ENCODE data around the gene AMPD1.

AMPD1 gene

DNA sequence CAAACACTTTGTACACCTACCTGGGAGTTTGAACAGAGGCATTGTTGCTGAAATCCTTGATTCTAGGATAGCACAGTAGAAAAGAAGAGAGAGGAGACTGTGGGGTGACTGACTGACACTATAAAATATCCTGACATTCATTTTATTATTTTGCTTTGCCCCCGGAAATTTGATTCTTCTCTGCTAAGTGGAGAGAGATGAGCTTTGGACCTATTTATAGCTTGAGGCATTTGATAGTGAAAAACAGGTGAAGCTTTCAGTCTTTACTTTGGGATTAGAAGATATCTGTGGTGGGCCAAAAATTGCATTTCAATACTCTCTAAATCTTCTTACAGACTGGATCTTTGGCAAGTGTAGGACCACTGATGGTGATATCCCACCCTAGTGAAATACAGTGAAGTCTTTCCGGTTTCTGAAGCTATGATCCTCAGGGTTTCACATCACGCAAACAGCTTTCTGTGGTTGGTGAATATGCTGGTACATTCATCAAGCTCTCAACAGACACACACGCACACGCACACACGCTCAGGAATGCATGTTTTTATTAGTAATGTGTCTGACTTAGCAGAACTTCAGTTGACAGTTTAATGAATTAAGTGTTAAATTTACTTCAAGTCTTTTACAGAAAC is at the start of gene AMPD1:
Gene AMPD1, minus strand, starts transcription at position 117 of the 629 bp plus-strand sequence. Its CDS starts 75 bp downstream, at position 42.
- H3K27ac ChIP-seq: no peak within 1 kb of the TSS
- TF ChIP-seq ZFX (IDR thresholded peaks at IDR 0.05): no peak
- TF ChIP-seq, protein P1, sequence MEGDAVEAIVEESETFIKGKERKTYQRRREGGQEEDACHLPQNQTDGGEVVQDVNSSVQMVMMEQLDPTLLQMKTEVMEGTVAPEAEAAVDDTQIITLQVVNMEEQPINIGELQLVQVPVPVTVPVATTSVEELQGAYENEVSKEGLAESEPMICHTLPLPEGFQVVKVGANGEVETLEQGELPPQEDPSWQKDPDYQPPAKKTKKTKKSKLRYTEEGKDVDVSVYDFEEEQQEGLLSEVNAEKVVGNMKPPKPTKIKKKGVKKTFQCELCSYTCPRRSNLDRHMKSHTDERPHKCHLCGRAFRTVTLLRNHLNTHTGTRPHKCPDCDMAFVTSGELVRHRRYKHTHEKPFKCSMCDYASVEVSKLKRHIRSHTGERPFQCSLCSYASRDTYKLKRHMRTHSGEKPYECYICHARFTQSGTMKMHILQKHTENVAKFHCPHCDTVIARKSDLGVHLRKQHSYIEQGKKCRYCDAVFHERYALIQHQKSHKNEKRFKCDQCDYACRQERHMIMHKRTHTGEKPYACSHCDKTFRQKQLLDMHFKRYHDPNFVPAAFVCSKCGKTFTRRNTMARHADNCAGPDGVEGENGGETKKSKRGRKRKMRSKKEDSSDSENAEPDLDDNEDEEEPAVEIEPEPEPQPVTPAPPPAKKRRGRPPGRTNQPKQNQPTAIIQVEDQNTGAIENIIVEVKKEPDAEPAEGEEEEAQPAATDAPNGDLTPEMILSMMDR (conservative IDR thresholded peaks at IDR 0.05): no peak

DNA sequence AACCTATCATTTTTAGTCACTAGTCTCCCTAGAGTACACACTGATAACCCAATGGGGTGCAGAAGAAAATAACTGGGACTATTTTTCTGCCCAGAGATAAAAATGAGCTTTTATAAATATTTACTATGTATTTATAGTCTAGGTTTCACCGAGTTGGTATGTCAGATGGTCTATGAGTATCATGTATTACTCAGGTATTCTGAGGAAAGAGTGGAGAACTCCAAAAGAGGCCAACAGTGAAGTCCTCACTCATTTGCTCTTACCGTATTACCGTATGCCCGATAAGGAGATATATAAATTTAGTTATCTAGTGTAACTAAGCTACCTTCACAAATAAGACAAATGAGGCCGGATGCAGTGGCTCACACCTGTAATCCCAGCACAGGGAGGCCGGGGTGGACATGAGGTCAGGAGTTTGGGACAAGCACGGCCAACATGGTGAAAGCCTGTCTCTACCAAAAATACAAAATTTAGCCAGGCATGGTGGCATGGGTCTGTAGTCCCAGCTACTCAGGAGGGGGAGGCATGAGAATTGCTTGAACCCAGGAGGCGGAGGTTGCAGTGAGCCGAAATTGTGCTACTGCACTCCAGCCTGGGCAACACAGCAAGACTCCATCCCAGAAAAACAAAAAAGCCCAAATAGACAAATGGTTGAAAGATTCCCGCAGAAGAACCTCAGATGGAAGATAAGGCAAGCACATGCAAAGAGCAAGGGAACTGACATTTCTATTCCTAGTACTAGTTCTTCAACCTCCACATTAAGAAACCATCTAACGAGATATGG is 46.8 kb upstream of the AMPD1 start:
- TF ChIP-seq, protein P1 (conservative IDR thresholded peaks at IDR 0.05): no peak
- TF ChIP-seq ZFX (IDR thresholded peaks at IDR 0.05): no peak
- no peak overlapping the region for H3K27ac ChIP-seq

- no peak overlapping the region for H3K27ac ChIP-seq
- no peak for TF ChIP-seq ZFX (IDR thresholded peaks at IDR 0.05)
Observed at GRCh38 chr1:114740331-114740730, 45.0 kb upstream of the AMPD1 start.

GRCh38 chr1:114737314-114737849 is 42.0 kb upstream of the AMPD1 start:
- no peak overlapping the region for H3K27ac ChIP-seq
- TF ChIP-seq, protein P1 (conservative IDR thresholded peaks at IDR 0.05): no peak
- TF ChIP-seq ZFX (IDR thresholded peaks at IDR 0.05): no peak

GRCh38 chr1:114735479-114735878 is 40.1 kb upstream of the AMPD1 start:
- no peak overlapping the region for H3K27ac ChIP-seq
- TF ChIP-seq, protein P1 (conservative IDR thresholded peaks at IDR 0.05): no peak
- no peak for TF ChIP-seq ZFX (IDR thresholded peaks at IDR 0.05)

DNA sequence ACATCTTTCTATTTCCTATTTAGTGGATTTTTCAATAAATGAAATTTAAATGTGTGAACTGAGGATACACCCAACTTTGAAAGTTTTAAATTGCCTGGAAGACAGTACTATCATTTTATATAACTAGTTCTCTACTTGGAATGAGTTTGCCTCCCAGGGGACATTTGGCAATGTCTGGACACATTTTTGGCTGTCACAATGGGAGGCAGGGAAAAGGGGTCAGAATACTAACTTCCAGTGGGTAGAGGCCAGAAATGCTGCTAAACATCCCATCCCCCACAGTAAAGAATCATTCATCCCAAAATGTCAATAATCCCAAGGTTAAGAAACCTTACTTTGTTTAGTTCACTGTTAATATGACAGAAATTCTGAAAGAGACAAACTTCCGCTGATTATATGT is 34.4 kb upstream of the AMPD1 start:
- TF ChIP-seq ZFX (IDR thresholded peaks at IDR 0.05): no peak
- TF ChIP-seq, protein P1 (conservative IDR thresholded peaks at IDR 0.05): no peak
- no peak overlapping the region for H3K27ac ChIP-seq

GRCh38 chr1:114728553-114728952 is 33.2 kb upstream of the AMPD1 start:
- TF ChIP-seq, protein P1 (conservative IDR thresholded peaks at IDR 0.05): no peak
- no peak for TF ChIP-seq ZFX (IDR thresholded peaks at IDR 0.05)
- H3K27ac ChIP-seq: no peak overlapping the region

Measured in C4-2B (cell line).